GM19372 (cell line): ENCODE measurements around the gene MLC1.

Experiments
- ATAC-seq: cut with Tn5 transposase; IDR thresholded peaks from one replicate; pipeline ENCODE4 v1.9.1; 2021; ENCODE audit warnings: mild to moderate bottlenecking, low read depth, moderate library complexity; ENCODE audit not compliant: unreplicated experiment

MLC1 gene

GRCh38 chr22:50085211-50085972 lies at the start of gene MLC1:
Gene MLC1 (minus strand): TSS chr22:50085426. CDS start chr22:50084902, 524 bp downstream.
- ATAC-seq = no peak

- no peak for ATAC-seq
These were observed 49.3 kb upstream of the MLC1 start for GRCh38 chr22:50134481-50134880.

GRCh38 chr22:50131894-50132293 lies 46.7 kb upstream of the MLC1 start:
- ATAC-seq = no peak

DNA sequence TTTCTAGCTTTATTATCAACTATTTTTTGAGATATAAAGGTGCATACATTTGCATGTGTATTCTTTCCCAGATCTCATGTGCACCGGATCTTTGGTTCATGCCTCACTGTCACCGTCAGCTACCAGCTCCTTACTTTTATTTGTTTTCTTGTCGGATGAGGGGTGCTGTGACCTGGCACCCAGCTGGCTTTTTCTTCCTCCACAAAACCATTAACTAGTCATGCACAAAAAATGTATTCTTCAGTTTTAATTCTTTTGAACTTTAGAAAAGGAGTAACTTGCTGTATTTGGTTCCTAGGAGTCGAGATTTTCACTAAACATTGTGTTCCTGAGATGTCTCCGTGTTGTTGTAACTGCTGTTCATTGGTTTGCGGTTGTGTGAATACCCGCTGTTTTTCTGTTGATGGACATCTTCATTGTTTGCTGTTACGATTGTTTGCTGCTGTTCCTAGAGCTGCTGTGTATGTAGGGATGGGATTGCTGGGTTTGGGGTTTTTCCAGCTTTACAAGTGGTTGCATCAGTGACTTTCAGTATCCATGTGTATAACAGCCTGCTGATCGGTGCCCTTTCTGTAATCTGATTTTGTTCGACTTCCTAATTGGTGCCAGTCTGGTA lies 44.0 kb upstream of the MLC1 start:
- no peak for ATAC-seq

- ATAC-seq = no peak
These were observed 39.8 kb upstream of the MLC1 start for GRCh38 chr22:50125029-50125428.

- no peak for ATAC-seq
These were observed 37.9 kb upstream of the MLC1 start for GRCh38 chr22:50123119-50123518.

DNA sequence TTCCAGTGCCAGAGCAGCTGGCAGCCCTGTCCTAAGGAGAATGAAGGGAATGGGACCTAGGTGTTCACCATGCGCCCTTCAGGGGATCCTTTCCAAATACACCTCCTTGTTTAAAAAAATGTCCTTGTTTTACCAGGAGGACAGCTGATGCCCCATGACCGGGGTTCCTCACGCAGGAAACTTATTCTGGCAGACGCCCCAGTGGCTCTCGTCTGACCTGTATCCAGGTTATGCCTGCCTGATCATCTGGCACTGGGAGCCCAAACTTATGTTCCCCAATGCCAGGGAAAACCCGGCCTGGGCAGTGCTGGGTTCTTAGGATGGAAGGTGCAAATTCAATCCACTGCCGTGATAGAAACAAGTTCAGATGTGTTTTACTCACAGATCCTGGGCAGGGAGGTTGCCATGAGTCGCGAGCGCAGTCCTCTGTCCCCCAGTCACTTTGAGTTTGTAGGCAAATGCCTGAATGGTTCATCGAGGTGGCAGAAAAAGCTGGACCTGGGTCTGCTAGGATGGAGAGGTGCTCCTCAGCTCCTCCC lies 36.0 kb upstream of the MLC1 start:
- ATAC-seq = no peak

- no peak for ATAC-seq
These were observed 34.6 kb upstream of the MLC1 start for GRCh38 chr22:50119768-50120251.

GRCh38 chr22:50119169-50119767 lies 34.0 kb upstream of the MLC1 start:
- ATAC-seq = no peak

DNA sequence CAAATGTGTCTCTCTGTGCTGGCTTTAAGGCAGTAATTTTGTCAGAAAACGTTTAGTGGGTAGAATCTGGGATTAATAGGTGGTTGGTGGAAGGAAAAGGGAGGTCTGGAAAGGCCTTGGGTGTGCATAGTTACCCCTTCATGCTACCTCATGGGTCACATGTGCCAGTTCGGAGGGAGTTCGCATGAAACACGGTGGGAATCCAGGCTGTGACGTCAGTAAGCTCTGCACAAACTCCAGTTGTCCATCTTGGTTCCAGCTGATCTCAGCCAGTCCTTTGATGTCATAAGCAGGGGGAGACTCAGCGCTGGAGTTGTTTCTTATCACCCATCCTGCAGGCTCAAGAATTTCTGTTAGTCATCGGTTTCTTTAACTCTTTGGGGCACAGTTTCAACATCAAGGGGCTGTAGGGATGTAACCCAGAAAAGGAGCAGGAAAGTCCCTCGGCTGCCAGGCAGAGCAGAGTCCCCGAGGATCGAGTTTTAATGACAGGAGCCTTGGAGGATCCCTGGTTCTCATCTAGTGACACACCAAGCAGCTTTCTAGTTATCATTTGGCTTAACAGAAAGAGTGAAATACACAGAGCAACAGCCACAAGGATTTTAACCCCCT lies 33.4 kb upstream of the MLC1 start:
- no peak for ATAC-seq

GRCh38 chr22:50118129-50118528 lies 32.9 kb upstream of the MLC1 start:
- ATAC-seq = no peak

DNA sequence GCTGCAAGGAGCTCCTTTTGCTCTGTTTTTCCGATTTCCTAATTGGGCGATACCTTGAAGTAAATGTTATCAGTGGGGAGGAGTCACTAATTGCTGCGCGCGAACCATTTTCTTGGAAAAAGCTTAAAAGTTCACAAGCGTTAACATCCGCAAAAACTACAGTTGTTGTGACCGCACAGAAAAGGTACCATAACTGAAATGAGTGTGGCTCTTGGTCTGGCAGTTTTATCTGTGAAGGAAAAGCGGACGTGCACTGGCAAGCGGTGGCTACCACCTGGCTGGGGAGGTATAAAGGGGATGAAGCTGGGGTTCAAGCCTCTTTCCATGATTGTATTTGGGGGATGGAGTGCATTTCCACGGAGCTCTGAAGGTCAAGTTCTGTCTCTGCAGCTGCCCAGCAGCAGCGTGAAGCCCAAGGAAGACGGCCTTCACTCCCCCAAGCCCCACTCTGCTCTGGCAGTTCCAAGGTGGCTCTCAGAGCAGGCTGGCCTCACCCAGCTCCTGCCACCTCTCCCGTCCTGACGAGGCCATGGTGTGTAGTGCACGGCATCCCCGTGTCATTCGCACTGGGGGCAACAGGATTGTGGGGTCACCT lies 32.0 kb upstream of the MLC1 start:
- ATAC-seq = no peak

- ATAC-seq = no peak
These were observed 30.5 kb upstream of the MLC1 start for GRCh38 chr22:50115693-50116092.

- ATAC-seq = no peak
These were observed 29.2 kb upstream of the MLC1 start for GRCh38 chr22:50114221-50115021.

- no peak for ATAC-seq
These were observed 27.2 kb upstream of the MLC1 start for GRCh38 chr22:50112151-50113118.

- ATAC-seq = no peak
These were observed 25.8 kb upstream of the MLC1 start for GRCh38 chr22:50111056-50111455.

DNA sequence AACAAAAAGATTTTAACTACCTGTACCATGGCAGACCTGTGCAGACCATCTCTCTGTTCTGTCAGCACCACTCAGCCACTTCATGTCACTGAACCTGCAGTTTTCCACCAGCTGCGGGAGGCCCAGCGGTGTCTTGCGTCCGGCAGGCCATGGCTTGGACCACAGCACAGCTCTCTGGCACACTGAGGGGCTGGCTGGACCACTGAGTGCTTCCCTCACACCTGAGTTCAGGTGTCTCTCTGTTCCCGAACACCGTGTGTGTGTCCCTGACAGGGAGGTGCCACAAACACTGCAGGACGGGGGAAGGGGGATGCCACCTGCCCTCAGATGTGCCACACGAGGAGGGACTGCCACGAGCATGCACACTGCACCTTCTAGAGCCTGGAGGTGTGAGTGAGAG lies 22.3 kb upstream of the MLC1 start:
- ATAC-seq = no peak

GRCh38 chr22:50105208-50106100 lies 20.2 kb upstream of the MLC1 start:
- no peak for ATAC-seq
